ENCODE measurements around the gene LSM14A. TPM values are rescaled to one million over a fixed set of nuclear protein-coding genes. Genes with fewer than 3 reads are reported as not detected.

Gene LSM14A
- total RNA-seq, 2 experiments from 2014 or later, result 182 to 189 TPM

- POLR2A ChIA-PET, result interaction anchor here (1.3 kb wide), 1 partner anchor 61 kb away, joined by 3 read pairs; no protein-coding TSS in a partner anchor
- BruUV-seq (replicated peaks), result no TSS peak
- H3K4me3 ChIP-seq (ENCODE audit: low read depth, low read length, poor library complexity, severe bottlenecking), result peak overlapping the region; percentile 38
- H4K20me1 ChIP-seq (ENCODE audit: insufficient read depth, low read length), result no peaks in the 10 kb centered on the region
- intact Hi-C loops (cut with micrococcal nuclease; ENCODE audit: unreplicated experiment), result no loop called here
- peaks cover 8% of the 10 kb centered on the region; the same call in 1 of the 2 replicates for H3K36me3 ChIP-seq (ENCODE audit: insufficient read depth, low read length)
- peak overlapping the region; percentile 64 for H3K4me2 ChIP-seq (ENCODE audit: low read length)
- H3K79me2 ChIP-seq (ENCODE audit: insufficient read depth, low read depth, low read length), result peaks cover 31% of the 10 kb centered on the region; the same call in 1 of the 2 replicates
- peak overlapping the region; percentile 47 for H3K27ac ChIP-seq (ENCODE audit: low read depth, low read length, poor library complexity, severe bottlenecking)
- peaks cover 51% of the 10 kb centered on the region for H3K4me1 ChIP-seq (ENCODE audit: insufficient read depth, low read length, poor library complexity, severe bottlenecking)
- TF ChIP-seq EZH2phosphoT487 (IDR thresholded peaks at IDR 0.05; ENCODE audit: borderline replicate concordance, low read depth, low read length) (no peak), CTCF (conservative IDR thresholded peaks at IDR 0.05; ENCODE audit: low read length) (no peak)
- H3K9me3 ChIP-seq (ENCODE audit: low read length), result peaks cover 9% of the 10 kb centered on the region
- no peak for DNase-seq (ENCODE audit: low spot score)
- no peaks in the 10 kb centered on the region for H3K9me2 ChIP-seq (ENCODE audit: insufficient read depth, low read length)
- CTCF ChIA-PET (ENCODE audit: unreplicated experiment), result interaction anchor here (1.1 kb wide), 1 partner anchor 13 kb away, joined by 4 read pairs; no protein-coding TSS in a partner anchor
- H2AFZ ChIP-seq (ENCODE audit: low read length), result 0 out of 2 replicates have a peak overlapping the region, but pooled peaks have one; percentile 2
These were observed 104.9 kb downstream of the LSM14A start for GRCh38 chr19:34277244-34277643.

- POLR2A ChIA-PET, result interaction anchor here (1.5 kb wide), 1 partner anchor 16 kb away, joined by 6 read pairs; no protein-coding TSS in a partner anchor
- no peak for DNase-seq (ENCODE audit: low spot score)
- CTCF ChIA-PET (ENCODE audit: unreplicated experiment), result interaction anchor here (0.6 kb wide), 1 partner anchor 167 kb away, joined by 3 read pairs; no protein-coding TSS in a partner anchor
- intact Hi-C loops (cut with micrococcal nuclease; ENCODE audit: unreplicated experiment), result no loop called here
- Histone ChIP-seq H3K9me2 (ENCODE audit: insufficient read depth, low read length) (no peaks in the 10 kb centered on the region), H3K9me3 (ENCODE audit: low read length) (peaks cover 9% of the 10 kb centered on the region), H2AFZ (ENCODE audit: low read length) (no peak overlapping the region), H3K79me2 (ENCODE audit: insufficient read depth, low read depth, low read length) (peaks cover 18% of the 10 kb centered on the region; the same call in 1 of the 2 replicates), H3K36me3 (ENCODE audit: insufficient read depth, low read length) (peaks cover 8% of the 10 kb centered on the region; the same call in 1 of the 2 replicates), H3K4me3 (ENCODE audit: low read depth, low read length, poor library complexity, severe bottlenecking) (no peak overlapping the region), H4K20me1 (ENCODE audit: insufficient read depth, low read length) (no peaks in the 10 kb centered on the region), H3K4me1 (ENCODE audit: insufficient read depth, low read length, poor library complexity, severe bottlenecking) (peaks cover 35% of the 10 kb centered on the region), H3K4me2 (ENCODE audit: low read length) (no peak overlapping the region), H3K27ac (ENCODE audit: low read depth, low read length, poor library complexity, severe bottlenecking) (no peak overlapping the region)
- no TSS peak for BruUV-seq (replicated peaks)
- TF ChIP-seq EZH2phosphoT487 (IDR thresholded peaks at IDR 0.05; ENCODE audit: borderline replicate concordance, low read depth, low read length) (no peak), CTCF (conservative IDR thresholded peaks at IDR 0.05; ENCODE audit: low read length) (no peak)
These were observed 106.5 kb downstream of the LSM14A start for GRCh38 chr19:34278783-34279182.

Other genes with a start within 250 kb of the LSM14A start
- gene GARRE1, start 82.0 kb downstream of the LSM14A start, total RNA-seq (2014; rRNA removed; shearing (Covaris generic)), result 11.1 and 15.4 TPM in 2 replicates
- gene GARRE1, start 82.0 kb downstream of the LSM14A start, total RNA-seq (2022), result 18.8 and 19.8 TPM in 2 replicates
- gene GPI, start 192.7 kb downstream of the LSM14A start, total RNA-seq (2014; rRNA removed; shearing (Covaris generic)), result 104 and 111 TPM in 2 replicates
- gene GPI, start 192.7 kb downstream of the LSM14A start, total RNA-seq (2022), result 207 and 218 TPM in 2 replicates
- gene PDCD2L, start 231.9 kb downstream of the LSM14A start, total RNA-seq (2014; rRNA removed; shearing (Covaris generic)), result 22.4 and 30.0 TPM in 2 replicates
- gene PDCD2L, start 231.9 kb downstream of the LSM14A start, total RNA-seq (2022), result 22.6 and 27.5 TPM in 2 replicates

Measured in OCI-LY7 (cell line).